Neutrophil (primary cell): ENCODE results near the gene KRTAP22-2.

Source experiments
- H3K27ac ChIP-seq: fragments of 200-600 bp; sonication (generic); 2 replicates; pipeline ENCODE4 v1.5.1; 2016; ENCODE audit warnings: mild to moderate bottlenecking, moderate library complexity
- H3K27me3 ChIP-seq: fragments of 200-600 bp; sonication (generic); 2 replicates; pipeline ENCODE4 v1.6.0; 2016; ENCODE audit warnings: mild to moderate bottlenecking
- H3K36me3 ChIP-seq: fragments of 200-600 bp; sonication (generic); 2 replicates; pipeline ENCODE4 v1.5.1; 2017
- H3K4me1 ChIP-seq, 2 experiments: fragments of 200-600 bp in 1 of 2; sonication (generic) in 1 of 2; 1 replicate in 1 of 2; 2 replicates in 1 of 2; pipeline versions ENCODE4 v1.5.1 to v1.6.1; 2013 to 2016; ENCODE audit warnings: low read depth in 1 of 2, low read length in 1 of 2, mild to moderate bottlenecking in 1 of 2, moderate library complexity in 1 of 2; ENCODE audit not compliant: control insufficient read depth in 1 of 2, insufficient read depth in 1 of 2
- H3K4me3 ChIP-seq, 2 experiments: fragments of 200-600 bp in 1 of 2; sonication (generic) in 1 of 2; 1 replicate in 1 of 2; 2 replicates in 1 of 2; pipeline ENCODE4 v1.5.1; 2013 to 2016; ENCODE audit warnings: low read depth in 1 of 2, low read length in 1 of 2, mild to moderate bottlenecking in 1 of 2, moderate library complexity in 1 of 2
- H3K9me3 ChIP-seq: fragments of 200-600 bp; sonication (generic); 2 replicates; pipeline ENCODE4 v1.5.1; 2016
- TF ChIP-seq, protein P1 (sequence below): fragments of 200-600 bp; sonication (generic); IDR thresholded peaks from 2 replicates; pipeline ENCODE4 v1.5.1; 2016; ENCODE audit warnings: antibody characterized with exemption

Gene KRTAP22-2

GRCh38 chr21:30563630-30564029 lies 26.6 kb downstream of the KRTAP22-2 start:
- Histone ChIP-seq H3K4me1 (no peaks in the 10 kb centered on the region), H3K27ac (no peak overlapping the region), H3K27me3 (no peaks in the 10 kb centered on the region), H3K4me3 (no peak overlapping the region), H3K36me3 (no peaks in the 10 kb centered on the region), H3K9me3 (no peaks in the 10 kb centered on the region)
- TF ChIP-seq, protein P1, sequence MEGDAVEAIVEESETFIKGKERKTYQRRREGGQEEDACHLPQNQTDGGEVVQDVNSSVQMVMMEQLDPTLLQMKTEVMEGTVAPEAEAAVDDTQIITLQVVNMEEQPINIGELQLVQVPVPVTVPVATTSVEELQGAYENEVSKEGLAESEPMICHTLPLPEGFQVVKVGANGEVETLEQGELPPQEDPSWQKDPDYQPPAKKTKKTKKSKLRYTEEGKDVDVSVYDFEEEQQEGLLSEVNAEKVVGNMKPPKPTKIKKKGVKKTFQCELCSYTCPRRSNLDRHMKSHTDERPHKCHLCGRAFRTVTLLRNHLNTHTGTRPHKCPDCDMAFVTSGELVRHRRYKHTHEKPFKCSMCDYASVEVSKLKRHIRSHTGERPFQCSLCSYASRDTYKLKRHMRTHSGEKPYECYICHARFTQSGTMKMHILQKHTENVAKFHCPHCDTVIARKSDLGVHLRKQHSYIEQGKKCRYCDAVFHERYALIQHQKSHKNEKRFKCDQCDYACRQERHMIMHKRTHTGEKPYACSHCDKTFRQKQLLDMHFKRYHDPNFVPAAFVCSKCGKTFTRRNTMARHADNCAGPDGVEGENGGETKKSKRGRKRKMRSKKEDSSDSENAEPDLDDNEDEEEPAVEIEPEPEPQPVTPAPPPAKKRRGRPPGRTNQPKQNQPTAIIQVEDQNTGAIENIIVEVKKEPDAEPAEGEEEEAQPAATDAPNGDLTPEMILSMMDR: no peak

DNA sequence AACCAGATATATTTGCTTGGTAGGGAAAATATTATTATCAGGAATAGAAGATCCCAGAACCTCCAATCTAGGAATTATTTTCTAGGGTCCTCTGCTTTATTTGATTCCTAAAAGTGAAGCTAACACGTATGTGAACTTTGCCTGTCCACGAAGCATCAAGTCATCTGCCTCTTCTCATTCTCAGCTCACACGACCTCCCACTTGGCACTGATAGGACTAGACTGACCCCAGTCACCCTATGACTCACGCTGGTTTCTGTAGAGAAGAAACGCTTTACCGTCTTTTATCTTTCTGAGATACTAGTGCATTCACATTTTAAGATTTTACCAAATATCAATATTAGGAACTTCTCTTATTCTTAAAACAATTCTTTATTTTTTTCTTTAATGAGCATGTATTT lies 27.1 kb downstream of the KRTAP22-2 start:
- TF ChIP-seq, protein P1: no peak
- Histone ChIP-seq H3K4me3 (no peak overlapping the region), H3K4me1 (no peaks in the 10 kb centered on the region), H3K27me3 (no peaks in the 10 kb centered on the region), H3K9me3 (no peaks in the 10 kb centered on the region), H3K27ac (no peak overlapping the region), H3K36me3 (no peaks in the 10 kb centered on the region)

- Histone ChIP-seq H3K27me3 (no peaks in the 10 kb centered on the region), H3K4me1 (no peaks in the 10 kb centered on the region), H3K4me3 (no peak overlapping the region), H3K9me3 (no peaks in the 10 kb centered on the region), H3K36me3 (no peaks in the 10 kb centered on the region), H3K27ac (no peak overlapping the region)
- TF ChIP-seq, protein P1: no peak
Observed at GRCh38 chr21:30561957-30562356, 28.2 kb downstream of the KRTAP22-2 start.

DNA sequence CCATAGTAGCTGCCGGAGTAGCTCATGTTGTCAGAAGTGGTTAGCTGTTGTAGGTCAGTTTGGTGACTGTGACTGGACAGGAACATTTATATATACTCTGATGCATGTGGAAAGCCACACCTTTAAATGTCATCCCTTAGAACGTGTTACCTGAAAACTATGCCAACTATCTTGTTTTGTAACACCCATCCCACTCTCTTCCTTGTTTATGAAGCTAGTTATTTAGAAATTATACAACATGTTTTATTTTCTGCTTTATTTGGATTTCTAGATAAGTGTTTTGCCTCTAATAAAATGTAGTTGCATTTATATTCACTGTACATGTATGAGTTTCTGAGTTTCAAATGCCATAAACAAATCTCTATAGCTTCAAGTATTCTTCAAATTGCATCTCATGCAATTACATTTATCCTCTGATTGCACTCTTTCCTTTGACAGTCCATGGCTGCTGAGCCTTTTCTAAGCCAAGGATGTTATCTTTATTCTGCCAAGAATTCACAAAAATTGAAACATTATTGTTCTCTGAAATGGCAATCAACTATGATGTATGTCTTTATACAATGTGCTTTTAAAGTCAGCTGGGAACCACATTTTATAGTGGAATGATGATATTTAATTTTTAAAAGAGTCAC lies 28.8 kb downstream of the KRTAP22-2 start, which contains the start of gene KRTAP19-7:
Gene KRTAP19-7, minus strand, starts transcription at position 51 of the 632 bp plus-strand sequence. Its CDS starts 25 bp downstream, at position 26.
- no peak within 1 kb of the TSS for H3K4me3 ChIP-seq
- no peak within 1 kb of the TSS for H3K27ac ChIP-seq
- no peaks in the 10 kb centered on the region for H3K36me3 ChIP-seq
- TF ChIP-seq, protein P1: no peak
- H3K4me1 ChIP-seq: no peaks in the 10 kb centered on the region
- H3K9me3 ChIP-seq: no peaks in the 10 kb centered on the region
- H3K27me3 ChIP-seq: no peaks in the 10 kb centered on the region

GRCh38 chr21:30555095-30555494 lies 35.1 kb downstream of the KRTAP22-2 start:
- Histone ChIP-seq H3K9me3 (no peaks in the 10 kb centered on the region), H3K27ac (no peak overlapping the region), H3K4me3 (no peak overlapping the region), H3K4me1 (no peaks in the 10 kb centered on the region), H3K27me3 (no peaks in the 10 kb centered on the region), H3K36me3 (no peaks in the 10 kb centered on the region)
- TF ChIP-seq, protein P1: no peak
